K562 (cell line): Measurements from ENCODE around the gene TRAPPC4. TPM values are rescaled to one million over a fixed set of nuclear protein-coding genes. Genes with fewer than 3 reads are reported as not detected.
A peak's percentile ranks its signal among the peaks of the same experiment; 100 is the strongest.

Source experiments
- ATAC-seq: fragments of 200-7000 bp; cut with Tn5 transposase; 3 replicates; pipeline ENCODE4 v1.9.1; 2020; ENCODE audit warnings: moderate library complexity
- BruUV-seq: library from RNA; stranded (reverse); fragments of 400-500 nt; replicated peaks from 2 replicates; lab custom pipeline; 2021; lab: Mats Ljungman, UMichigan
- CTCF ChIA-PET: fragments of 300-600 bp; formaldehyde crosslinking; extraction: SDS; loops from one replicate; lab custom pipeline; 2021; ENCODE audit warnings: low intra/inter-chr PET ratio; lab: Yijun Ruan, JAX
- POLR2A ChIA-PET: fragments of 300-600, 350-650 bp; sonication (Branson Sonifier 250); formaldehyde crosslinking; extraction: SDS; loops from one replicate; lab custom pipeline; 2021; ENCODE audit warnings: antibody characterized with exemption, inconsistent platforms; lab: Yijun Ruan, JAX
- DNase-seq, 4 experiments: peaks; one replicate each; pipeline versions ENCODE4 v3.0.0 to v3.0.0-alpha.2; 2011 to 2018; ENCODE audit warnings: low spot score in 3 of 4, mixed read lengths in 3 of 4; ENCODE audit errors: extremely low read depth in 1 of 4
- FAIRE-seq: peaks from 2 replicates; lab custom pipeline; 2011; peaks lifted over from hg19 to GRCh38; lab: Jason Lieb, UNC
- H2AFZ ChIP-seq: 2 replicates; pipeline ENCODE4 v1.6.0; 2011; ENCODE audit warnings: low read depth, low read length, control low read depth, inconsistent platforms
- H3K27ac ChIP-seq: fragments of 200-600 bp; 3 replicates; pipeline ENCODE4 v1.8.0; 2011; ENCODE audit warnings: low read depth, mild to moderate bottlenecking, control low read depth, inconsistent platforms, low read length, moderate library complexity, mixed read lengths; ENCODE audit errors: extremely low read depth
- H3K27me3 ChIP-seq, 2 experiments: fragments of 300-600 bp in 1 of 2; 2 replicates in 1 of 2; 3 replicates in 1 of 2; pipeline versions ENCODE4 v1.6.0 to v1.8.0; 2011; ENCODE audit warnings: inconsistent platforms in 2 of 2, low read length in 2 of 2, mild to moderate bottlenecking in 1 of 2, mixed read lengths in 1 of 2, moderate library complexity in 1 of 2; ENCODE audit not compliant: control insufficient read depth in 2 of 2, insufficient read depth in 2 of 2
- H3K36me3 ChIP-seq: fragments of 300-600 bp; 3 replicates; pipeline ENCODE4 v1.8.0; 2011; ENCODE audit warnings: mild to moderate bottlenecking, low read length, inconsistent platforms; ENCODE audit not compliant: control insufficient read depth, insufficient read depth
- H3K4me1 ChIP-seq, 2 experiments: fragments of 200-600 bp in 1 of 2; replicated peaks in 1 of 2; 2 replicates in 1 of 2; 3 replicates in 1 of 2; pipeline versions ENCODE4 v1.5.1 to v1.8.0; 2011; ENCODE audit warnings: inconsistent platforms in 2 of 2, low read length in 2 of 2, mild to moderate bottlenecking in 1 of 2, mixed read lengths in 1 of 2, moderate library complexity in 1 of 2; ENCODE audit not compliant: control insufficient read depth in 2 of 2, insufficient read depth in 2 of 2
- H3K4me2 ChIP-seq: 2 replicates; pipeline ENCODE4 v1.6.1; 2011; ENCODE audit warnings: low read length, control low read depth, inconsistent platforms, mixed read lengths; ENCODE audit not compliant: insufficient read depth
- H3K4me3 ChIP-seq: fragments of 200-600 bp; sonication (generic), shearing (Covaris generic); 2 replicates; pipeline ENCODE4 v1.5.1; 2016; ENCODE audit warnings: control low read depth, inconsistent platforms
- H3K79me2 ChIP-seq: fragments of 200-600 bp; 3 replicates; pipeline ENCODE4 v1.8.0; 2011; ENCODE audit warnings: low read length, inconsistent platforms; ENCODE audit not compliant: control insufficient read depth, insufficient read depth
- H3K9ac ChIP-seq, 2 experiments: 2 replicates each; pipeline versions ENCODE4 v1.6.0 to v1.6.1; 2011; ENCODE audit warnings: low read depth in 2 of 2, low read length in 2 of 2, control low read depth in 1 of 2, inconsistent platforms in 1 of 2, mild to moderate bottlenecking in 1 of 2, mixed read lengths in 1 of 2; ENCODE audit not compliant: insufficient read depth in 1 of 2
- H3K9me1 ChIP-seq: one replicate; pipeline ENCODE4 v1.6.0; 2011; ENCODE audit warnings: inconsistent platforms, mild to moderate bottlenecking, low read length, moderate library complexity; ENCODE audit not compliant: control insufficient read depth, insufficient read depth
- H3K9me3 ChIP-seq: replicated peaks from 2 replicates; pipeline ENCODE4 v1.5.1; 2011; ENCODE audit warnings: low read depth, low read length, inconsistent platforms; ENCODE audit not compliant: control insufficient read depth, insufficient read depth
- H4K20me1 ChIP-seq: replicated peaks from 2 replicates; pipeline ENCODE4 v1.6.1; 2011; ENCODE audit warnings: low read length, inconsistent platforms, mixed read lengths; ENCODE audit not compliant: control insufficient read depth, insufficient read depth
- ARID2 ChIP-seq: fragments of 450-650 bp; IDR thresholded peaks from 2 replicates; pipeline ENCODE4 v1.6.1; 2017; ENCODE audit warnings: antibody characterized with exemption, mild to moderate bottlenecking
- BCL6 ChIP-seq: fragments of 250-450 bp; sonication (Bioruptor Pico); IDR thresholded peaks from 2 replicates; pipeline ENCODE4 v1.4.0; 2020
- CEBPB ChIP-seq: fragments of 450-650 bp; IDR thresholded peaks from 2 replicates; pipeline ENCODE4 v1.6.1; 2016; ENCODE audit warnings: missing genetic modification characterization, missing compliant biosample characterization
- COPS2 ChIP-seq: fragments of 450-650 bp; conservative IDR thresholded peaks from 2 replicates; pipeline ENCODE4 v1.6.1; 2016; ENCODE audit warnings: mild to moderate bottlenecking, moderate library complexity
- E2F4 ChIP-seq: sonication (generic); formaldehyde crosslinking; IDR thresholded peaks from 2 replicates; pipeline ENCODE4 v1.8.0; 2022; ENCODE audit warnings: mild to moderate bottlenecking, low read depth, missing genetic modification reagents
- FOSL1 ChIP-seq: fragments of 200-800 bp; sonication (Bioruptor generic); conservative IDR thresholded peaks from 2 replicates; pipeline ENCODE4 v1.6.1; 2016; ENCODE audit warnings: missing genetic modification characterization, missing compliant biosample characterization
- GATAD2A ChIP-seq: fragments of 450-650 bp; IDR thresholded peaks from 2 replicates; pipeline ENCODE4 v1.6.1; 2017
- KLF1 ChIP-seq: fragments of 450-650 bp; IDR thresholded peaks from 2 replicates; pipeline ENCODE4 v1.6.1; 2016; ENCODE audit warnings: missing genetic modification characterization, missing compliant biosample characterization
- LARP7 ChIP-seq: fragments of 450-650 bp; IDR thresholded peaks from 2 replicates; pipeline ENCODE4 v1.6.1; 2016
- MTA2 ChIP-seq: fragments of 450-650 bp; IDR thresholded peaks from 2 replicates; pipeline ENCODE4 v1.6.1; 2016; ENCODE audit warnings: low read depth
- NCOA2 ChIP-seq, 2 experiments: fragments of 450-650 bp; IDR thresholded peaks; 2 replicates each; pipeline ENCODE4 v1.6.1; 2018; ENCODE audit warnings: mild to moderate bottlenecking in 2 of 2, moderate library complexity in 1 of 2; ENCODE audit not compliant: partially characterized antibody in 2 of 2
- NCOA6 ChIP-seq: fragments of 450-650 bp; IDR thresholded peaks from 2 replicates; pipeline ENCODE4 v1.6.1; 2017; ENCODE audit warnings: mild to moderate bottlenecking
- NCOR1 ChIP-seq: fragments of 450-650 bp; IDR thresholded peaks from 2 replicates; pipeline ENCODE4 v1.6.1; 2016; ENCODE audit warnings: mild to moderate bottlenecking, moderate library complexity
- POLR2A ChIP-seq: fragments of 450-650 bp; conservative IDR thresholded peaks from 2 replicates; pipeline ENCODE4 v1.6.1; 2016
- POLR2H ChIP-seq: IDR thresholded peaks from 2 replicates; pipeline ENCODE4 v1.6.1; 2016; ENCODE audit warnings: missing genetic modification characterization, low read depth, mild to moderate bottlenecking, control low read depth, missing compliant biosample characterization, moderate library complexity
- RBFOX2 ChIP-seq: fragments of 200-400 bp; formaldehyde crosslinking; IDR thresholded peaks from 2 replicates; pipeline ENCODE4 v1.6.1; 2017; ENCODE audit warnings: low read depth, mild to moderate bottlenecking, low read length, moderate library complexity
- RBM25 ChIP-seq: fragments of 200-400 bp; formaldehyde crosslinking; IDR thresholded peaks from 2 replicates; pipeline ENCODE4 v1.6.1; 2018; ENCODE audit warnings: low read length, low read depth, moderate library complexity; ENCODE audit not compliant: severe bottlenecking
- SUPT5H ChIP-seq: fragments of 450-650 bp; IDR thresholded peaks from 2 replicates; pipeline ENCODE4 v1.6.1; 2016
- XRCC3 ChIP-seq: fragments of 450-650 bp; IDR thresholded peaks from 2 replicates; pipeline ENCODE4 v1.6.1; 2017; ENCODE audit warnings: mild to moderate bottlenecking, moderate library complexity
- ZFPM2 ChIP-seq: fragments of 250-450 bp; sonication (Bioruptor Pico); IDR thresholded peaks from 2 replicates; pipeline ENCODE4 v1.5.1; 2022; ENCODE audit warnings: mild to moderate bottlenecking
- ZKSCAN1 ChIP-seq: fragments of 150-350 bp; IDR thresholded peaks from 2 replicates; pipeline ENCODE4 v1.6.1; 2016; ENCODE audit warnings: low read depth, low read length
- ZNF212 ChIP-seq: fragments of 450-650 bp; formaldehyde crosslinking; IDR thresholded peaks from 2 replicates; pipeline ENCODE4 v1.4.0; 2020; ENCODE audit warnings: mild to moderate bottlenecking
- WGBS: fragments of 100-300 bp; shearing (Covaris generic); methylation state at CpG from one replicate; pipeline ENCODE4 v1.1.6; 2016; ENCODE audit warnings: low coverage, mixed read lengths; ENCODE audit not compliant: insufficient coverage; ENCODE audit errors: missing lambda C conversion rate; 5-methylcytosine and 5-hydroxymethylcytosine counted together
- in situ Hi-C: fragments of 300-500 bp; cut with MboI; formaldehyde crosslinking; loops from 4 replicates; pipeline ENCODE4 v1.15.0; 2018; ENCODE audit warnings: inconsistent platforms, mixed read lengths
- intact Hi-C: fragments of 100-400 bp; cut with micrococcal nuclease; formaldehyde crosslinking; loops from 2 replicates; pipeline ENCODE4 v1.14.2; 2022
- polyA plus RNA-seq, 8 experiments: library from polyadenylated mRNA; depleted of rRNA in 4 of 8; stranded (reverse) in 5 of 8; unstranded in 3 of 8; fragments of >200 nt; fragmentation: Nextera tagmentation in 2 of 8; fragmentation: Illumina TruSeq in 1 of 8; extraction: Ambion mirVana in 2 of 8; extraction: Trizol in 1 of 8; gene quantifications; 2 replicates each; pipeline versions ENCODE4 v1.2.1 to v1.2.3, GENCODE V29; 2011 to 2014; ENCODE audit warnings: inconsistent platforms in 1 of 8, missing spikeins in 1 of 8
- total RNA-seq, 7 experiments: library from RNA; depleted of rRNA in 6 of 7; stranded (reverse); fragments of >200 nt in 6 of 7; fragmentation: Illumina TruSeq in 2 of 7; extraction: Trizol in 2 of 7; gene quantifications; 2 replicates each; pipeline versions ENCODE4 v1.2.1 to v1.2.3, GENCODE V29; 2011 to 2021; ENCODE audit warnings: low replicate concordance in 1 of 7

TRAPPC4 gene
- total and polyA plus RNA-seq, 9 of the 15 experiments (the other 6 are each of a cell fraction or from before 2014, with no cell fraction given), result 121 to 524 (median 142) TPM

- TF ChIP-seq CEBPB (tag) (0 out of 2 replicates have a peak, but pooled peaks have one; percentile 3), SUPT5H (peak; percentile 55), GATAD2A (no peak), POLR2H (tag) (peak; percentile 47; the same call in 1 of the 2 replicates), RBM25 (peak; percentile 39), RBFOX2 (peak; percentile 57), ARID2 (no peak)
- TF ChIP-seq, all 486 proteins: peak for 13
Measured at GRCh38 chr11:119015054-119015611, 3.4 kb upstream of the TRAPPC4 start (continued).

GRCh38 chr11:119016216-119017009 is 2.2 kb upstream of the TRAPPC4 start:
- CTCF ChIA-PET, result interaction anchor here (0.6 kb wide), 1 partner anchor 11 kb away, joined by 3 read pairs; no protein-coding TSS in a partner anchor
- in situ Hi-C loops (no loop called here), intact Hi-C loops (loop anchor here (5.0 kb wide), 2 partner anchors 71 to 86 kb away; partner anchors contain the start of gene DPAGT1)
- Histone ChIP-seq H2AFZ (no peak overlapping the region), H3K4me2 (peak overlapping the region; percentile 98), H3K4me1 (peaks cover 8 to 12% of the 10 kb centered on the region in 2 experiments; a peak in 4 of 5 replicates), H3K9ac (peak overlapping the region; percentile 74 to 100; a peak in 3 of 4 replicates), H4K20me1 (0 out of 2 replicates have a peak, but pooled peaks cover 3% of the 10 kb centered on the region), H3K27me3 (no peaks in the 10 kb centered on the region), H3K9me3 (no peaks in the 10 kb centered on the region; the same call in 1 of the 2 replicates), H3K79me2 (peaks cover 59% of the 10 kb centered on the region), H3K9me1 (no peaks in the 10 kb centered on the region), H3K4me3 (peak overlapping the region; percentile 99; the same call in 1 of the 2 replicates), H3K27ac (peak overlapping the region; percentile 97), H3K36me3 (peaks cover 78% of the 10 kb centered on the region)
- WGBS, result 47% methylated on average over 13 of the region's 14 CpGs
- no peak for FAIRE-seq
- BruUV-seq, result no TSS peak
- no peak for ATAC-seq
- POLR2A ChIA-PET, result interaction anchor here (0.6 to 5.9 kb wide), 15 partner anchors 9 to 409 kb away, joined by 3 to 33 read pairs (median 4); partner anchors contain the start of genes PHLDB1 and VPS11
- peak in 2 of 4 experiments; percentile 3 to 9 for DNase-seq
- TF ChIP-seq E2F4 (CRISPR knock-in tag) (no peak), COPS2 (no peak), NCOR1 (no peak), POLR2A (peak; percentile 5), MTA2 (no peak), NCOA6 (no peak), ZKSCAN1 (no peak), LARP7 (no peak), ZNF212 (no peak), FOSL1 (tag) (no peak), ZFPM2 (CRISPR knock-in tag) (no peak), BCL6 (no peak), NCOA2 (IDR thresholded peaks at IDR 0.05; ENCODE audit: partially characterized antibody in 2 of 2) (no peak), XRCC3 (no peak), KLF1 (tag) (no peak)
